Measurements from ENCODE around the gene ZNF536. TPM values are rescaled to one million over a fixed set of nuclear protein-coding genes. Genes with fewer than 3 reads are reported as not detected.
"Not testable (repeated sequence)": the region's sequence is repeated elsewhere in the genome, so short reads cannot be mapped to it uniquely, and the experiment has no call there.

ZNF536 gene
- total and polyA plus RNA-seq, 12 donors: 0.22 to 10.7 (median 3.7) TPM

- TF ChIP-seq CTCF (IDR thresholded peaks at IDR 0.05): no peak
Measured at GRCh38 chr19:30394481-30395151, 22.4 kb downstream of the ZNF536 start.

DNA sequence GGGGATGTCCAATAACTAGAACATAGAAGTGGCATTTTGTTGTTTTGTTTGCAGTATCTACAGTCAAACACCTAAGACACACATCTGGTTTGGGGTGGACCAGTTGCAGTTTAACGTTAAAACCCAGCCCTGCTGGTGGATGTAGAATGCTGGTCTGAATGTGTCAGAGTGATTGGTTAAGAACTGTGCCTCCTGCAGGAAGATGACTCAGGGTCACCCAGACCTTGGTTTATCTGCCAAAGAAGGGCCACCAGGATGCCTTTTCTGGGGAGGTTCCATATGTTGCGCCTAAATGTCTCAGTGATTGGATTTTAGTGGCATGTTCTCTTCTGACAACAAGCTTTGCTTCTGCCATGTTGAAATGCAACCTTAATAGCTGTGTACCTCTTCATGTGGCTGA, 23.1 kb downstream of the ZNF536 start:
- no peak for TF ChIP-seq CTCF (IDR thresholded peaks at IDR 0.05)
- H3K4me1 ChIP-seq: no peaks in the 10 kb centered on the region
- 84 to 88% methylated on average over 2 of the region's 2 CpGs for WGBS, 2 donors
- H3K36me3 ChIP-seq: no peaks in the 10 kb centered on the region
- H3K27ac ChIP-seq: no peak overlapping the region
- DNase-seq (no peak), ATAC-seq (no peak)
- peaks cover 0 to 46% (median 7%) of the 10 kb centered on the region in 7 donors for H3K27me3 ChIP-seq
- H3K9me3 ChIP-seq: no peaks in the 10 kb centered on the region
- H3K4me3 ChIP-seq: no peak overlapping the region
- intact Hi-C loops (cut with DNase I): no loop called here

More at GRCh38 chr19:30394481-30395151, 22.4 kb downstream of the ZNF536 start:
- WGBS, 2 donors: 90 to 92% methylated on average over 6 of the region's 6 CpGs
- Histone ChIP-seq H3K27ac (no peak overlapping the region), H3K9me3 (no peaks in the 10 kb centered on the region), H3K27me3 (peaks cover 0 to 51% (median 8%) of the 10 kb centered on the region in 7 donors), H3K4me3 (no peak overlapping the region), H3K36me3 (no peaks in the 10 kb centered on the region), H3K4me1 (no peaks in the 10 kb centered on the region)
- intact Hi-C loops (cut with DNase I): no loop called here
- DNase-seq (no peak), ATAC-seq (no peak)

- DNase-seq; H3K9me3 ChIP-seq; ATAC-seq; H3K27ac ChIP-seq; H3K4me3 ChIP-seq; H3K4me1 ChIP-seq; H3K36me3 ChIP-seq; intact Hi-C loops (cut with DNase I): not testable (repeated sequence)
- H3K27me3 ChIP-seq: peaks cover 0 to 33% (median 7%) of the 10 kb centered on the region in 7 donors
- 92 to 95% methylated on average over 3 of the region's 3 CpGs for WGBS, 2 donors
Measured at GRCh38 chr19:30398539-30398938, 26.4 kb downstream of the ZNF536 start.

GRCh38 chr19:30401956-30402355, 29.8 kb downstream of the ZNF536 start:
- ATAC-seq (no peak), DNase-seq (no peak)
- 92 to 95% methylated on average over 4 of the region's 4 CpGs for WGBS, 2 donors
- Histone ChIP-seq H3K27ac (no peak overlapping the region), H3K4me3 (no peak overlapping the region), H3K27me3 (peaks cover 0 to 24% (median 0%) of the 10 kb centered on the region in 7 donors), H3K36me3 (no peaks in the 10 kb centered on the region), H3K4me1 (peaks cover 0 to 6% (median 0%) of the 10 kb centered on the region in 9 donors), H3K9me3 (no peaks in the 10 kb centered on the region)
- TF ChIP-seq CTCF (IDR thresholded peaks at IDR 0.05): no peak
- intact Hi-C loops (cut with DNase I): loop anchor here in 3 of 10 donors (10.0 kb wide), 1 partner anchor 177 kb away; no protein-coding TSS in a partner anchor
